GM12878 (cell line): ENCODE measurements around the gene UTF1. TPM values are rescaled to one million over a fixed set of nuclear protein-coding genes. Genes with fewer than 3 reads are reported as not detected.

ENCODE experiments used
- ATF3 ChIP-seq: IDR thresholded peaks from 2 replicates; pipeline ENCODE4 v1.6.1; 2011; ENCODE audit warnings: low read depth, mild to moderate bottlenecking, low read length, moderate library complexity, borderline replicate concordance; ENCODE audit errors: extremely low read depth
- ATF7 ChIP-seq: fragments of 450-650 bp; IDR thresholded peaks from 2 replicates; pipeline ENCODE4 v1.6.1; 2016; ENCODE audit warnings: low read depth, mild to moderate bottlenecking
- EGR1 ChIP-seq, 2 experiments: IDR thresholded peaks; 1 replicate in 1 of 2; 2 replicates in 1 of 2; pipeline ENCODE4 v1.6.1; 2011 to 2012; ENCODE audit warnings: low read depth in 2 of 2, low read length in 2 of 2, borderline replicate concordance in 1 of 2, mild to moderate bottlenecking in 1 of 2, moderate library complexity in 1 of 2
- ETV6 ChIP-seq, 2 experiments: fragments of 450-650 bp in 1 of 2; IDR thresholded peaks in 1 of 2; conservative IDR thresholded peaks in 1 of 2; 2 replicates each; pipeline ENCODE4 v1.6.1; 2014; ENCODE audit warnings: antibody characterized with exemption in 1 of 2, borderline replicate concordance in 1 of 2, low read depth in 1 of 2, mild to moderate bottlenecking in 1 of 2, moderate library complexity in 1 of 2
- FOXK2 ChIP-seq: fragments of 450-650 bp; IDR thresholded peaks from 2 replicates; pipeline ENCODE4 v1.6.1; 2017; ENCODE audit warnings: mild to moderate bottlenecking, moderate library complexity
- HDGF ChIP-seq: fragments of 450-650 bp; IDR thresholded peaks from 2 replicates; pipeline ENCODE4 v1.6.1; 2016; ENCODE audit warnings: antibody characterized with exemption
- KLF5 ChIP-seq: fragments of 450-650 bp; IDR thresholded peaks from 2 replicates; pipeline ENCODE4 v1.6.1; 2014; ENCODE audit warnings: mild to moderate bottlenecking; ENCODE audit not compliant: partially characterized antibody
- MAX ChIP-seq: IDR thresholded peaks from 2 replicates; pipeline ENCODE4 v1.6.1; 2012; ENCODE audit warnings: low read depth, low read length, improper control_type of control experiment
- MXI1 ChIP-seq: fragments of 150-350 bp; IDR thresholded peaks from 2 replicates; pipeline ENCODE4 v1.6.1; 2011; ENCODE audit warnings: low read depth, mild to moderate bottlenecking, inconsistent platforms, low read length, improper control_type of control experiment
- NR2C1 ChIP-seq: fragments of 450-650 bp; IDR thresholded peaks from 2 replicates; pipeline ENCODE4 v1.6.1; 2017; ENCODE audit warnings: antibody characterized with exemption, mild to moderate bottlenecking, moderate library complexity
- POLR2A ChIP-seq: IDR thresholded peaks from 2 replicates; pipeline ENCODE4 v1.6.1; 2011; ENCODE audit warnings: low read depth, mild to moderate bottlenecking, low read length
- SREBF2 ChIP-seq: IDR thresholded peaks from 2 replicates; pipeline ENCODE4 v1.6.1; 2012; ENCODE audit warnings: mild to moderate bottlenecking, low read length
- TARDBP ChIP-seq: IDR thresholded peaks from 2 replicates; pipeline ENCODE4 v1.6.1; 2016; ENCODE audit warnings: borderline replicate concordance
- TCF12 ChIP-seq: IDR thresholded peaks from 2 replicates; pipeline ENCODE4 v1.6.1; 2011; ENCODE audit warnings: low read depth, mild to moderate bottlenecking, low read length
- ZNF592 ChIP-seq: fragments of 450-650 bp; IDR thresholded peaks from 2 replicates; pipeline ENCODE4 v1.6.1; 2017; ENCODE audit warnings: mild to moderate bottlenecking, moderate library complexity
- polyA plus RNA-seq, 11 experiments: library from polyadenylated mRNA; depleted of rRNA in 4 of 11; unstranded in 6 of 11; stranded (reverse) in 5 of 11; fragments of >200 nt; fragmentation: Nextera tagmentation in 4 of 11; fragmentation: Illumina TruSeq in 1 of 11; extraction: Ambion mirVana in 4 of 11; extraction: Trizol in 1 of 11; gene quantifications; 1 replicate in 1 of 11; 2 replicates in 10 of 11; pipeline versions ENCODE4 v1.2.1 to v1.2.3, GENCODE V29; 2011 to 2016; ENCODE audit warnings: inconsistent platforms in 2 of 11, missing spikeins in 2 of 11, low read depth in 1 of 11
- total RNA-seq, 4 experiments: library from RNA; depleted of rRNA in 3 of 4; stranded (reverse); fragments of >200 nt in 3 of 4; fragmentation: Illumina TruSeq in 1 of 4; extraction: Trizol in 1 of 4; gene quantifications; 2 replicates each; pipeline versions ENCODE4 v1.2.1 to v1.2.3, GENCODE V29; 2013 to 2021
- TF ChIP-seq, protein P1 (sequence below): fragments of 450-650 bp; conservative IDR thresholded peaks from 2 replicates; pipeline ENCODE4 v1.6.1; 2017; ENCODE audit warnings: mild to moderate bottlenecking, moderate library complexity
- TF ChIP-seq, protein P2 (sequence below): fragments of 450-650 bp; IDR thresholded peaks from 2 replicates; pipeline ENCODE4 v1.6.1; 2017; ENCODE audit warnings: low read depth, mild to moderate bottlenecking, moderate library complexity
- TF ChIP-seq, protein P3 (sequence below): fragments of 450-650 bp; IDR thresholded peaks from 2 replicates; pipeline ENCODE4 v1.6.1; 2016; ENCODE audit warnings: mild to moderate bottlenecking

The UTF1 gene
- total and polyA plus RNA-seq, 10 of the 15 experiments (the other 5 are each of a cell fraction or from before 2014, with no cell fraction given), result not detected

- TF ChIP-seq, protein P1, sequence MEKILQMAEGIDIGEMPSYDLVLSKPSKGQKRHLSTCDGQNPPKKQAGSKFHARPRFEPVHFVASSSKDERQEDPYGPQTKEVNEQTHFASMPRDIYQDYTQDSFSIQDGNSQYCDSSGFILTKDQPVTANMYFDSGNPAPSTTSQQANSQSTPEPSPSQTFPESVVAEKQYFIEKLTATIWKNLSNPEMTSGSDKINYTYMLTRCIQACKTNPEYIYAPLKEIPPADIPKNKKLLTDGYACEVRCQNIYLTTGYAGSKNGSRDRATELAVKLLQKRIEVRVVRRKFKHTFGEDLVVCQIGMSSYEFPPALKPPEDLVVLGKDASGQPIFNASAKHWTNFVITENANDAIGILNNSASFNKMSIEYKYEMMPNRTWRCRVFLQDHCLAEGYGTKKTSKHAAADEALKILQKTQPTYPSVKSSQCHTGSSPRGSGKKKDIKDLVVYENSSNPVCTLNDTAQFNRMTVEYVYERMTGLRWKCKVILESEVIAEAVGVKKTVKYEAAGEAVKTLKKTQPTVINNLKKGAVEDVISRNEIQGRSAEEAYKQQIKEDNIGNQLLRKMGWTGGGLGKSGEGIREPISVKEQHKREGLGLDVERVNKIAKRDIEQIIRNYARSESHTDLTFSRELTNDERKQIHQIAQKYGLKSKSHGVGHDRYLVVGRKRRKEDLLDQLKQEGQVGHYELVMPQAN, result peak; percentile 77
- TF ChIP-seq NR2C1 (no peak; the same call in 1 of the 2 replicates), ZNF592 (peak; percentile 71; the same call in 1 of the 2 replicates), POLR2A (peak; percentile 68), ATF3 (no peak), MXI1 (peak; percentile 92), KLF5 (no peak), EGR1 (IDR thresholded peaks at IDR 0.05; ENCODE audit: borderline replicate concordance in 1 of 2, low read depth in 2 of 2, low read length in 2 of 2) (peak; percentile 31 to 95), SREBF2 (no peak), ATF7 (peak; percentile 85; the same call in 1 of the 2 replicates), ETV6 (conservative IDR thresholded peaks at IDR 0.05 in 1 of 2, IDR thresholded peaks at IDR 0.05 in 1 of 2; ENCODE audit: borderline replicate concordance in 1 of 2, low read depth in 1 of 2) (peak in 1 of 2 experiments; percentile 82; a peak in 2 of 4 replicates), TARDBP (0 out of 2 replicates have a peak, but pooled peaks have one; percentile 58), MAX (peak; percentile 77), TCF12 (peak; percentile 95), FOXK2 (no peak; the same call in 1 of the 2 replicates), HDGF (peak; percentile 89)
- TF ChIP-seq, protein P2, sequence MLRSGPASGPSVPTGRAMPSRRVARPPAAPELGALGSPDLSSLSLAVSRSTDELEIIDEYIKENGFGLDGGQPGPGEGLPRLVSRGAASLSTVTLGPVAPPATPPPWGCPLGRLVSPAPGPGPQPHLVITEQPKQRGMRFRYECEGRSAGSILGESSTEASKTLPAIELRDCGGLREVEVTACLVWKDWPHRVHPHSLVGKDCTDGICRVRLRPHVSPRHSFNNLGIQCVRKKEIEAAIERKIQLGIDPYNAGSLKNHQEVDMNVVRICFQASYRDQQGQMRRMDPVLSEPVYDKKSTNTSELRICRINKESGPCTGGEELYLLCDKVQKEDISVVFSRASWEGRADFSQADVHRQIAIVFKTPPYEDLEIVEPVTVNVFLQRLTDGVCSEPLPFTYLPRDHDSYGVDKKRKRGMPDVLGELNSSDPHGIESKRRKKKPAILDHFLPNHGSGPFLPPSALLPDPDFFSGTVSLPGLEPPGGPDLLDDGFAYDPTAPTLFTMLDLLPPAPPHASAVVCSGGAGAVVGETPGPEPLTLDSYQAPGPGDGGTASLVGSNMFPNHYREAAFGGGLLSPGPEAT, result peak; percentile 97
- TF ChIP-seq, protein P3, sequence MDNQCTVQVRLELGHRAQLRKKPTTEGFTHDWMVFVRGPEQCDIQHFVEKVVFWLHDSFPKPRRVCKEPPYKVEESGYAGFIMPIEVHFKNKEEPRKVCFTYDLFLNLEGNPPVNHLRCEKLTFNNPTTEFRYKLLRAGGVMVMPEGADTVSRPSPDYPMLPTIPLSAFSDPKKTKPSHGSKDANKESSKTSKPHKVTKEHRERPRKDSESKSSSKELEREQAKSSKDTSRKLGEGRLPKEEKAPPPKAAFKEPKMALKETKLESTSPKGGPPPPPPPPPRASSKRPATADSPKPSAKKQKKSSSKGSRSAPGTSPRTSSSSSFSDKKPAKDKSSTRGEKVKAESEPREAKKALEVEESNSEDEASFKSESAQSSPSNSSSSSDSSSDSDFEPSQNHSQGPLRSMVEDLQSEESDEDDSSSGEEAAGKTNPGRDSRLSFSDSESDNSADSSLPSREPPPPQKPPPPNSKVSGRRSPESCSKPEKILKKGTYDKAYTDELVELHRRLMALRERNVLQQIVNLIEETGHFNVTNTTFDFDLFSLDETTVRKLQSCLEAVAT, result 0 out of 2 replicates have a peak, but pooled peaks have one; percentile 26
Measured at GRCh38 chr10:133274751-133275683, 45.0 kb downstream of the UTF1 start (continued).
